T-helper 17 cell (primary cell): ENCODE data around the gene ST3GAL6. TPM values are rescaled to one million over a fixed set of nuclear protein-coding genes. Genes with fewer than 3 reads are reported as not detected.

Source experiments
- ATAC-seq: fragments of 150-1000 bp; cut with Tn5 transposase; 2 replicates; pipeline ENCODE4 v1.10.0; 2021; ENCODE audit warnings: mild to moderate bottlenecking, moderate library complexity
- DNase-seq, 3 donors: peaks; one replicate each; pipeline versions ENCODE4 v3.0.0 to v3.0.0-alpha.2; 2020 to 2021
- H3K9me3 ChIP-seq: one replicate; pipeline ENCODE4 v1.7.0; 2013; ENCODE audit warnings: low read length, mild to moderate bottlenecking; ENCODE audit not compliant: control insufficient read depth, poor library complexity, severe bottlenecking
- H3K27ac Mint-ChIP-seq: one replicate; pipeline ENCODE4 v1.8.0; 2022; ENCODE audit warnings: mild to moderate bottlenecking, moderate library complexity, mixed read lengths
- H3K27me3 Mint-ChIP-seq: one replicate; pipeline ENCODE4 v1.8.0; 2022; ENCODE audit warnings: mixed read lengths
- H3K36me3 Mint-ChIP-seq: one replicate; pipeline ENCODE4 v1.8.0; 2022; ENCODE audit warnings: low read depth, mixed read lengths
- H3K4me1 Mint-ChIP-seq: one replicate; pipeline ENCODE4 v1.8.0; 2022; ENCODE audit warnings: mild to moderate bottlenecking, mixed read lengths
- H3K4me3 Mint-ChIP-seq: one replicate; pipeline ENCODE4 v1.8.0; 2022; ENCODE audit warnings: mild to moderate bottlenecking, moderate library complexity, mixed read lengths
- total RNA-seq, 4 donors: library from RNA in 2 of 4; stranded (reverse) in 2 of 4; gene quantifications; one replicate each; pipeline ENCODE4 v1.2.3 and lab custom pipeline; 2022 to 2026

The ST3GAL6 gene
- total RNA-seq, 2 donors from 2014 or later, result 0.99 to 3.6 TPM

DNA sequence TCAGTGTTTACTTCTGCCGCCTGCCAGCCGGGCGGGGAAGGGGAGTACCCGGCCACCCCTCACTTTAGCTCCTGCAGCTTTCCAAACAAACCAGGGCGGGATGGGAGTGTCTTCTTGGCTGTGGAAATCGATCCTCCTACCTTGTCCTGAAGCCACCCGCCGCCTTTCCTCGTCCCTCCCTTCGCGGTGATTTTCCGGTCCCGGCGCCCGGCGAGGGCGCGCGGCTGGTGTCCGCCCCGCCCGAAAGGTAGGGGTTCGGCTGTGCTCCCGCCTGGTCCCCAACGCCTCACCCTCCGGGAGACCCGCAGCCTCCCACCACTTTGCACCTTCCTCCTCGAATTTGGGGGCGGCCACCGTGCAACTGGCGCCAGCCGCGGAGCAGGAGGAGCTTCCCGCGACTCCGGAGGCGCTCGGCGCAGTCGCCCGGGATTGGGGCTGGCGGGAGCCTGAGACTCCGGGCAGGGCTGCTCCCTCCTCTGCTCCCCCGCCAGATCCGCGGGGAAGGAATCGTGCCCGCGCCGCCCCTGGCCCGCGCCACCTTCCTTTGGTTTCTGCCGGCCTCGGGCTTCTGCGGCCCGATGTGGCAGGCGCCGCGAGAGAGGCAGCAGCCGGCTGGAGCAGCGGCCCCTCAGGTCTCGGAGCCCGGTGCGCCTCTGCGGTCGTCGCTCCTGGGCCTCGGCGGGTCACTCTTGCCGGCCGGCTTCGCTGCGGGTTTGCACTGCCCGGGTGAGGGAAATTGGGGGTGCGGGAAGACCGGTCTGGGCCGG, 30.7 kb upstream of the ST3GAL6 start:
- H3K4me1 Mint-ChIP-seq, result peaks cover 2% of the 10 kb centered on the region
- H3K9me3 ChIP-seq, result no peaks in the 10 kb centered on the region
- H3K27me3 Mint-ChIP-seq, result peaks cover 59% of the 10 kb centered on the region
- H3K4me3 Mint-ChIP-seq, result peak overlapping the region; percentile 82
- ATAC-seq, result peak; percentile 20
- H3K36me3 Mint-ChIP-seq, result peaks cover 3% of the 10 kb centered on the region
- DNase-seq, result no peak
- H3K27ac Mint-ChIP-seq, result no peak overlapping the region

DNA sequence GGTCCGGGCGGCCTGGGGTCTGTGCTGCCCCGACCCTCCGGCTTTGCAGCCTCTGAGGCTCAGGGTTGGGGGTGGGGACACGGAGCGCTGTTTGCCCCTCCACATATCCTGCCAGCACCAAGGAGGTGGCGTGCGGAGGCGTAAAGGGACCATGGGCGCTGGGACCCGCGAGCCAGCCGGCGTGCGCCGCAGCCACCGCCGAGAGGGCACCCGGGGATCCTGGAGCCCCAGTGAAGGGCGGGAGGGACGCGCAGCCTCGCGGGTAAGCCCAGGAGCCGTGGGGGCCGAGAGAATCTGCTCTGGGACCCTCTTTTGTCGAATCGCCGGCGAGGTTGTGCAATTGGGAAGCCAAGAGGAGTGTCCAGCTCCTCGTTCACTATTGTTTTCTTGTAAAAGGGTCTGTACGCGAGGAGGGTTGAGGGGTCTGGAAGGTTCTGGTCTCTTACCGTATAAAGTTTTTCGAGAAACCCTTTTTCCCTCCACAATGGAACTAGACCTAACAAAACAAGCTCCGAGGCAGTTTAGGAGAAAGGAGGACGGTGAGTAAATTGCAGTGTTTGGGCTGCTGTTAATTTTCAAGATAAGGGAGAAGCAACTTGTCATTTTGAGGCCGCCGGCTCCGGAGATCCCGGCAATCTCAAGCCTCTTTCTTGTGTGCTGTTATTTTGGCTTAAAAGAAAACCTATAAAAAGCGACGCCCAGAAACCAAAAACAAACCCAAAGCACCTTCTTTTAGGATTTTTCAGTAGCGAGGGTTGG, 29.9 kb upstream of the ST3GAL6 start:
- H3K9me3 ChIP-seq, result no peaks in the 10 kb centered on the region
- Mint-ChIP-seq H3K4me1 (peaks cover 2% of the 10 kb centered on the region), H3K36me3 (peaks cover 3% of the 10 kb centered on the region), H3K27me3 (peaks cover 59% of the 10 kb centered on the region), H3K27ac (no peak overlapping the region), H3K4me3 (peak overlapping the region; percentile 82)
- DNase-seq (no peak), ATAC-seq (peak; percentile 46)

DNA sequence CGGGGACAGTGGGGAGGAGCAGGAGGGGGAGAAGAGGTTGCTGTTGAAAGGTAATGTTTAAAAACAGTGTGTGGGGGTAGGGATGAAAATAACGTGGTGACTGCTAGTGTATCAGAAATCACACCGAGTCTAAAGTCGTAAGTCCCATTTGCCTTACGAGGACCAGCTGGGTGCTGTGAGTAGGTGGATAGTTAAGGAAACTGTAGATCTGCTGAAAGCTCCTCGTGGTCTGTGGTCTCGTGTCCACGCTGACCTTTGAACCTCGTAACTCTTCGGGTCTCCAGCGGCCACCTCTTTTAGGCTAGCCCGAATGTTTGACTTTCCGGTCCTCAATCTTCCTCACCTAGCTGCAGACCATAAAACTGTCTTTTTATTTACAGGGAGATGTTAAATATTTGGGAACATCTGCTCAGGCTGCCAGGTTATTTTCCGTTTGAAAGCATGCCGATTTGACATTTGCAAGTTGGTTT, 29.3 kb upstream of the ST3GAL6 start:
- Mint-ChIP-seq H3K36me3 (peaks cover 3% of the 10 kb centered on the region), H3K4me1 (peaks cover 2% of the 10 kb centered on the region), H3K4me3 (peak overlapping the region; percentile 82), H3K27ac (no peak overlapping the region), H3K27me3 (peaks cover 60% of the 10 kb centered on the region)
- DNase-seq (no peak), ATAC-seq (no peak)
- no peaks in the 10 kb centered on the region for H3K9me3 ChIP-seq

DNA sequence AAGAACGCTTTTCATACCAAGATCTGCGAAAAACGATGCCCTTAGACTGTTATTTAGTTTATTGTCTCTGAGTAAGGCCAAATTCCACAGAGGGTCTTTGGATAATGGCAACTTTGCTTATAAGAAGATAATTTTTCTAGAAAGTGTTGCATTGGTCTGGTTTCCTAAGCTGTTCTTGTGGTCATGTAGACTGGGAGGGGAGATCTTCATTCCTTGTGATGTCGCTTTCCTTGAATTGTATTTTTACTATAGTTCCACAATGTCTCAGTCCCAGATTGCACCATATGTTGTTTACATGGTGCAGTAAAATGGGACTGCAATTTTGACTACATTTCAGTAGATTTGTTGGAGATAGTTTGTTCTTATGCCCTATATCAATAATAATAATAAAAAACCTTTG, 28.8 kb upstream of the ST3GAL6 start:
- Mint-ChIP-seq H3K27ac (no peak overlapping the region), H3K4me1 (peaks cover 2% of the 10 kb centered on the region), H3K27me3 (peaks cover 61% of the 10 kb centered on the region), H3K4me3 (peak overlapping the region; percentile 82), H3K36me3 (peaks cover 3% of the 10 kb centered on the region)
- H3K9me3 ChIP-seq, result no peaks in the 10 kb centered on the region
- DNase-seq (no peak), ATAC-seq (no peak)

DNA sequence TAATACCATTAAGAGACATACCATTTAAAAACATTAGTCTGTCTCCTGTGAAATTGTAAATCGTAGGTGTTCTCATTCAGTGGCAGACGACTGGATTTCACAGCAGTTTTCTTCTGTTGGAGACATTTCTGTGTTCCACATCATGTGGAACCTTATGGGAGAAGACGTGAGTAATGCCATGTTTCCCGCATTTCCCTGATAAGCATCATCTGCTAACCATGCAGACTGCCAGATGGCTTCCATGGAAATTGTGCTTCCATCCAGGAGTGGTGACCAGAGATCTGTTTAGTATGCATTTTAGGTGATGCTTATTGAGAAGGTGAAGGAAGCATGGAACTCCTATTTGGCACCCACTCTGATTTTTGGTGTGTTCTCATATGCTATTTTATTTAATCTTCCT, 28.4 kb upstream of the ST3GAL6 start:
- ATAC-seq, result no peak
- no peak for DNase-seq
- Mint-ChIP-seq H3K27ac (no peak overlapping the region), H3K36me3 (peaks cover 3% of the 10 kb centered on the region), H3K27me3 (peaks cover 61% of the 10 kb centered on the region), H3K4me3 (no peak overlapping the region), H3K4me1 (peaks cover 2% of the 10 kb centered on the region)
- no peaks in the 10 kb centered on the region for H3K9me3 ChIP-seq

DNA sequence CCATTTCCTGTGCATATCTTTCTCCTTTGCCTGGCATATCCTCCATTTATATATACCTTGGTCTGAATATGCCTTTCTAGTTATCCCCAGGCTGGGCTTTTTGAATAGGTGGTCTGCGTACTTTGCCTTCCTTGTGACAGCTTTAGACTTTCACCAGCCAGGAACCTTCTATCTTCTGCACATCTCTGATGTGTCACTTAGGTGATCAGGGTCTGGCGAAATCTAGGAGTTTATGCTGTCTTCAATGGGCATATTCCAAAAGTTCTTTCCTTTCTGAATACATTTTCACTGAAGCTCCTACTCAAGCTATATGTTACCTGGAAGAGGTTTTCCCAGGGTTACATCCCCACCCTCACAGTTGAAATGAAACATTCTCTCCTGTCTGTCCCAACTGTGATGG, 27.8 kb upstream of the ST3GAL6 start:
- H3K4me3 Mint-ChIP-seq, result no peak overlapping the region
- no peak overlapping the region for H3K27ac Mint-ChIP-seq
- peaks cover 62% of the 10 kb centered on the region for H3K27me3 Mint-ChIP-seq

DNA sequence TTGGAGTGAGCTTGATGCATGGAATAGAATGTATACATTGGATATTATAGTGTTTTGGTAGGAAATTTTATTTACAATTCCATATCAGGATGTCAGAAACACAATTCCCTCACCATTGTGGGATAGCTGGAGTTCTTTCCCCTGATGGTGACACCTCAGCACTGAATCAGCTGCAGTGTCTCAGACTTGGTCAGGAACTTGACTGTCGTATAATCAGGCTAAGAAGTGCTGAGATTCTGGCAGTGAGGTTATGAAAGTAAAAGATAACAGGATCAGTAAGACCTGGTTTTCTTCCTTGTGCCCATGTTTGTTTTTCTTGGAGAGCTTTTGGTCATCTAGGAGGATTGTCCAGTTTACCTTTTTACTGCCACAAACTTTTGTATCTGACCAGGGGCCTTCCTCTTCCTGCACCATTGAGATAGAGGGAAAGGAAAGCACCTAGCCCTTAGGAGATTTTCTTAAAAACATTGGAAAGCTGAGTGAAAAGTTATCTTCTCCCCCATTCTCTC, 27.3 kb upstream of the ST3GAL6 start:
- peaks cover 5% of the 10 kb centered on the region for H3K4me1 Mint-ChIP-seq
- DNase-seq, result no peak
- no peak overlapping the region for H3K4me3 Mint-ChIP-seq

More for the DNA sequence above, 27.8 kb upstream of the ST3GAL6 start:
- ATAC-seq, result no peak
- peaks cover 3% of the 10 kb centered on the region for H3K36me3 Mint-ChIP-seq
- peaks cover 3% of the 10 kb centered on the region for H3K4me1 Mint-ChIP-seq
- no peak for DNase-seq
- H3K9me3 ChIP-seq, result no peaks in the 10 kb centered on the region

DNA sequence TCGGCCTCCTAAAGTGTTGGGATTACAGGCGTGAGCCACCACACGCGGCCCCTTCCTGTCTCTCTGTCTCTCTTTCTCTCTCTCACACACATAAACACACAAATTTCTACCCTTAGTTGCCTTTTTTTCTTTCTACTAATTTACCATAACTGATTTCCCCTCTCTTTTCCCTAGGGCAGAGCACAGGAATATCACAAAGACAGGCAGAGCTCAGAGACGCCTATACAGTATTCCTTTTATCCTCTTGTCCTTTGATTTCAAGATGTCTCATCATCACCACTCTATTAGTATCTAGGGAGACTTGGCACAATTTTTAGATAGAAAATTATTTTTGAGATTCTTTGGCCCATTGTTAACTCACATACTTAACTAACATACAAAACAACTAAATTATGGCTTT, 25.8 kb upstream of the ST3GAL6 start:
- no peak overlapping the region for H3K27ac Mint-ChIP-seq
- H3K9me3 ChIP-seq, result no peaks in the 10 kb centered on the region
- H3K36me3 Mint-ChIP-seq, result no peaks in the 10 kb centered on the region
- ATAC-seq (no peak), DNase-seq (no peak)
- no peak overlapping the region for H3K4me3 Mint-ChIP-seq
- peaks cover 63% of the 10 kb centered on the region for H3K27me3 Mint-ChIP-seq
- H3K4me1 Mint-ChIP-seq, result peaks cover 2% of the 10 kb centered on the region

More for the DNA sequence above, 27.3 kb upstream of the ST3GAL6 start:
- H3K36me3 Mint-ChIP-seq, result no peaks in the 10 kb centered on the region
- H3K27ac Mint-ChIP-seq, result no peak overlapping the region
- ATAC-seq, result no peak
- H3K27me3 Mint-ChIP-seq, result peaks cover 62% of the 10 kb centered on the region
- H3K9me3 ChIP-seq, result no peaks in the 10 kb centered on the region

DNA sequence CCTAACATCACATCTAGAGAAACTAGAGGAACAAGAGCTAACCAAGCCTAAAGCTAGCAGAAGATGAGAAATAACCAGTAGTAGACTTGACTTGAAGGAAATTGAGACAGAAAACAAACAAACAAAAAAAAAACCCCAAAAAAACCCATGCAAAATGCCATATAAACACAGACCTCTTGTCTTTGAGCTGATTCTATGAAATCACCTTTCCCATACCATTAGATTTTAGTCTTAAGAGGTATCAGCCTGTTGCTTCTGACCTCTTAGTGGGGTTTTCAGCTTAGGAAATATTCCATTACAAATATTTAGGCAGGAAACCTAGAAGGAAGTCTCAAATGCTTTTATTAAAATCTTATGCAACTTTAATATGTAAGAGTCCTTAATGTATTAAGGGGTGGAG, 23.9 kb upstream of the ST3GAL6 start:
- no peaks in the 10 kb centered on the region for H3K9me3 ChIP-seq
- H3K4me1 Mint-ChIP-seq, result peaks cover 2% of the 10 kb centered on the region
- no peak overlapping the region for H3K27ac Mint-ChIP-seq
- H3K36me3 Mint-ChIP-seq, result no peaks in the 10 kb centered on the region
- H3K4me3 Mint-ChIP-seq, result no peak overlapping the region
- no peak for ATAC-seq
- peaks cover 57% of the 10 kb centered on the region for H3K27me3 Mint-ChIP-seq
- no peak for DNase-seq

DNA sequence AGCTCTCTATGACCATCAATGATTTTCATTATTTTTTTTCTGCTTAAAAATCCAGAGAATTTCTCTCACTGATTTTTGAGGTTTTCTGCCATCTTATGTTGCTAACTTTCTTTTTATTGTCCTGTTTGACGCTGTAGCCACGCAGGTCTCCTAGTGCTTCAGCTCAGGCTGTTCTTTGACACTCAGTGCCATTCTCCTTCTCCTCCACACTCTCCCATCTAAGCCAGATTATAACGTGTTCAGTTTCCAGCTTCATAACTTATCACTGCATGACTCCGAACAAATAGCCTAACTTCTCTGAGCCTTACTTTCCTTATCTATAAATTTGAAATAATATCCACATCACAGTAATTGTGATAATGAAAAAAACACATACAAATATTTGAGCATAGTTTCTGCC, 22.8 kb upstream of the ST3GAL6 start:
- ATAC-seq (no peak), DNase-seq (no peak)
- Mint-ChIP-seq H3K27ac (no peak overlapping the region), H3K27me3 (peaks cover 46% of the 10 kb centered on the region), H3K4me3 (no peak overlapping the region), H3K4me1 (peaks cover 2% of the 10 kb centered on the region), H3K36me3 (no peaks in the 10 kb centered on the region)
- no peaks in the 10 kb centered on the region for H3K9me3 ChIP-seq

DNA sequence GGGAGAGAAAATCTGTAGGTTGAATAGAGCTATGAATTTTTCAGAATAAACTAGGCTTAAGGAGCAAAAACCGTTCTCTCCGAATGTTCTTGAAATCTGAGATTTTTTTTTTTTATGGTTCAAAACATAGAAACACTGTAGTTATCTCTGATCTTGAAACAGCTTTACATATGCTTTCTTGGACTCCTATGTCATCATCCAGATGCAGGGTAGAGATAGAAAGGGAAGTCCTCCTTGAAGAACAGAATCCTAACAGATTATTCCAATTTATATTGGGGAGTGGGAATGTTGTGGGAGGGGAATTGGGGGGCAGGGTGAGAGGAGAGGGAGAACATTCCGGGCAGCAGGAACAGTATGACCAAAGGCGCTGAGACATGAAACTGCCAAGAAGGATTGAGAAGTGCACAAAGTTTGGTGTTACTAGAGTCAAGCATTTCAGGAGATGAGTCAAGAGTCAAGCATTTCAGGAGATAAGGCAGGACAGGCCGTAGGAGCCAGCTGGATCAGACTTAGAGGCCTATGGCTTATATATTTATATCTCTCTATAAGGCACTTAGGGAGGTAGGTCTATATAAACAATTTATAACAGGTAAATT, 21.9 kb upstream of the ST3GAL6 start:
- DNase-seq, result no peak
- no peaks in the 10 kb centered on the region for H3K36me3 Mint-ChIP-seq
- no peak overlapping the region for H3K27ac Mint-ChIP-seq
- no peaks in the 10 kb centered on the region for H3K9me3 ChIP-seq
- H3K27me3 Mint-ChIP-seq, result peaks cover 37% of the 10 kb centered on the region
- ATAC-seq, result no peak
- peaks cover 2% of the 10 kb centered on the region for H3K4me1 Mint-ChIP-seq
- H3K4me3 Mint-ChIP-seq, result no peak overlapping the region

DNA sequence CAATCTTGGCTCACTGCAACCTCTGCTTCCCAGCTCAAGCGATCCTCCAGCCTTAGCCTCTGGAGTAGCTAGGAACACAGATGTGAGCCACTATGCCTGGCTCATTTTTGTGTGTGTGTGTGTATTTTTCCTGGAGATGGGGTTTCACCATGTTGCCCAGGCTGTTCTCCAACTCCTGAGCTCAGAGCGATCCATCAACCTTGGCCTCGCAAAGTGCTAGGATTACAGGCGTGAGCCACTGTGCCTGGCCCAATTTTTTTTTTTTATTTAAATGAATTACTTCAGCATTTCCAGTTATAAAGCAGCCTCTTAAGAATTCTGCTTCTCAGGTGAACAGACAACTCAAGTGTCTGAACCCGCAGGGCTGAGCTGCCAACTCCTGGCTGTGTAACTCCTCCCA, 20.1 kb upstream of the ST3GAL6 start:
- ATAC-seq (no peak), DNase-seq (no peak)
- H3K9me3 ChIP-seq, result no peaks in the 10 kb centered on the region
- Mint-ChIP-seq H3K36me3 (no peaks in the 10 kb centered on the region), H3K4me1 (peaks cover 2% of the 10 kb centered on the region), H3K27me3 (peaks cover 38% of the 10 kb centered on the region), H3K27ac (no peak overlapping the region), H3K4me3 (no peak overlapping the region)

DNA sequence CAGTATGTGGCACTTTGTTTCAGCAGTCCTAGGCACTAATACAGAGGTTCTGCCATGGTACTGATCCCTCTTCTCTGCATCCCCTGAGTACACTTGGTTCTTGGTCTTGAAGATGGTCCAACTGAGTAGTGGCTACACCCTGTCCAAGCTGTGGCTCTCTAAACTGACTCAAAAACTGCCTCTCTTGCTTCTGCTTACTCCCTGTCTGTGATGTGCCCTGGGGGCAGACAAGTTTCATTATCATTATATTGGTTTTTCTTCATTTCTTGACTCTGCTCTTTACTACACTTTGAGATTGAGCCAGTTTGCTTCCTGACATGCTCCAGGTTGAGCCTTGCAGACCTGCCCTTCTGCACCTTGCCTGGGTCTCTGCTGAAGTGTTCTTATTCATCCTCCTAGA, 18.9 kb upstream of the ST3GAL6 start:
- no peak for ATAC-seq
- DNase-seq, result no peak
- Mint-ChIP-seq H3K27ac (no peak overlapping the region), H3K27me3 (peaks cover 33% of the 10 kb centered on the region), H3K4me1 (peaks cover 2% of the 10 kb centered on the region), H3K4me3 (no peak overlapping the region), H3K36me3 (peaks cover 3% of the 10 kb centered on the region)
- no peaks in the 10 kb centered on the region for H3K9me3 ChIP-seq
